ENCODE results near the gene USP47.

Gene USP47

GRCh38 chr11:11966354-11966741, 124.6 kb downstream of the USP47 start:
- no peak for DNase-seq (ENCODE audit: low read depth)

DNA sequence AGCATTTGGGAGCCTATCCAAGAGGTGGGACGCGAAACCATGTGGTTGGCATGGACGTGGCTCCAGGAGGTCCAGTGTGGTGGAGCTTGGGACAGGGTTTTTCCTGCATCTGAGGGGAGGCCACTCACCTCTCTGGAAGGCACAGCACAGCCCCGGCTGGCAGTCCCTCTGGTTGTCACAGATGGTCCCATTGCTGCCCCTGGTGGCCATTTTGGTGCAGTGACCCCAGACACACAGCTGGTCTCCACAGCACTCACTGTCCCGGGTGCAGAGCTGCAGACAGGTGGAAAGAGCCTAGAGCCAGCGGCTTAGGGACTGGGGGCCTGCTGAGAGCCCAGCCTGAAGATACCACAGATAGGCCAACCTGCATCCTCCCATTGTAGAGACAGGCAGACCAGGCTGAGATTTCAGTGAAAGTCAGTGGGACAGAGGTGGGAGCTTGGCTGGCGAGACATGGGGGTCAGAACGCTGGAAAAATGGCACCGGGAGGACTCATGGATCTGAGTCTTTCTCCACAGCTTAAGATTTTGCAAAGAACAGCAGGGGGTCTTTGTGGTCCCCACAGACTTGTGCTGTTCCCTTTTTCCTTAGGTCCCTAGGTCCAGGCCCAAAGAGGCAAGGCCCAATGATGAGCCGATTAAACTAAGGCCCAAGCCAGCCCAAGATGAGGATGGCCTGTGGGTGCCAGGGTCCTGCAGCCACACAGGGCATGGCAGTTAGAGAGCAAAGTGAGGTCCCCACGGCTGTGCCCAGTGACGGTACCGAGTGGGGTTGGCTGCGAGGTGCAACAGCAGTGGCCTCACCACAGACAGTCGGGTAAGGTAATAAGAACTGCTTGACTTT, 125.3 kb downstream of the USP47 start:
- peak; percentile 31 for DNase-seq (ENCODE audit: low read depth)

DNA sequence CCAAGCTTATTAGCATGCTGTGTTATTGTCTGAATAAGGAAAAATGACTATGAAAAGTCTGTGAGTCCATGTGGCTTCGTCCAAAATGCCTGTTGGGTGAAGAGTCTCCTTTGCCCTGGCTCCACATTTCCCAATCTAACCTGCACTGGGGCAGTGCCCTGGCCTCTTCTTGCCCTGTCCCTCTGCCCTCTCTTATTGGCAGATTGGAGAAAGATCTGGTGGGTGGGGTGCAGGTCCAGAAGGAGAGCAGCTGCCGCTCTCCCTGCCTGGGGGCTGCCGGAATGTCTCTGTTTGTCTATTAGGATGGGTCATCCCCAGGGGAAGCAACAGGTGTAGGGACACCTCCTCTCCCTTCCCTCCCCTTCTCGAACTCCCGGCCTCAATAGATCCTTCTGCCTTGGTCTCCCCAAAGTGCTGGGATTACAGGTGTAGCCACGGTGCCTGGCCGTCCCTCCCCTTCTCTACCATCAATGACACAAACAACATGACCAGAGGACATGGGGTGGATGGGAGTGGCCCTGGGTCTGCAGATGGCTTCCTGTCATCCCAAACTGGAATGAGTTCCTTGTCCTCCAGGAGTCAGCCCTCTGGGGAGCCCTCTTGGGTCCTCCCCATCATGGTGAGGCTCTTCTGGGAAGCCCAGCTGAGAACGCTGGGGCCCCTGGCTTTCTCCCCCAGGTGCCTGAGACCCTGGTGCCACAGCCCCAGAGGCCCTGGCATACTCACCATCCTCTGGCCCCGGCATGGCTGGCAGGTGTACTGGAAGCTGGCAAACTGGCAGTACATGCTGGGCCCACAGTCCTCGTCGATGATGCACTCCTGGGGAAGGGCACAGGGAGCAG, 126.1 kb downstream of the USP47 start:
- no peak for DNase-seq (ENCODE audit: low read depth)

DNA sequence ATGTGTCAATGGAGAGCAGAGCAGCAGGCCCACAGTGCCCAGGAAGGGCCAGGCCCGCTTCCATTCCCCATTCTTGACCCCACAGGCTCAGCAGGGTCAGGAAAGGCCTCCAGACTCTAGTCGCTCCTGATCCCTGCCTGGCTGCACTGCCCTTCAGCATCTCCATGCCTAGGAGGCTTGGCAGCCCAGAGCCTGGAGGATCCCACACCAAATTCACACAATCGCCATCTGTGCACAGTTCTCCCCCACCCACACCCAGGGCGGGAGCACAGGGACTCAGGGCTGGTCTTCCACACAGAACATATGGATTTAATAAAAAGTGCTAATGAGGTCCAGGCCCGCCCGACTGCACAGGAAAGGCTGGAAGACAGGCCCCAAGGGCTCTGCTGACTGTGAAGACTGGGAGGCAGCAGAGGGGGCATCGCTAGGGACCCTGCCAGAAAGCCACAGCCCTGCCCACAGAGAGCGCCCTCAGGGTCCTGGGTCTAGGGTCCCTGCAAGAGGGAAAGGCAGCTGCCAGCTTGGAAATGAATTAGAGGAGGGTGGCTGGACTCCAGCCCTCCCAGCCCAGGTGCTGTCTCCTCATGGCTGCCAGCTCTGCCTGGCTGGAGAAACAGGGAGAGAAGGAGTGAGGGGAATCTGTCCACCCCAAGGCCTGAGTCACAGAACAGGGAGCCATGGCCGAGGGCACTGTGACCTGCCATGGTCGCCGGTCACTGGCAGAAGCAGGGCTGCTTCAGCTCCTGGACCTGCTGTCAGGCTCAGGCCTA, 126.9 kb downstream of the USP47 start:
- DNase-seq (ENCODE audit: low read depth): no peak

DNA sequence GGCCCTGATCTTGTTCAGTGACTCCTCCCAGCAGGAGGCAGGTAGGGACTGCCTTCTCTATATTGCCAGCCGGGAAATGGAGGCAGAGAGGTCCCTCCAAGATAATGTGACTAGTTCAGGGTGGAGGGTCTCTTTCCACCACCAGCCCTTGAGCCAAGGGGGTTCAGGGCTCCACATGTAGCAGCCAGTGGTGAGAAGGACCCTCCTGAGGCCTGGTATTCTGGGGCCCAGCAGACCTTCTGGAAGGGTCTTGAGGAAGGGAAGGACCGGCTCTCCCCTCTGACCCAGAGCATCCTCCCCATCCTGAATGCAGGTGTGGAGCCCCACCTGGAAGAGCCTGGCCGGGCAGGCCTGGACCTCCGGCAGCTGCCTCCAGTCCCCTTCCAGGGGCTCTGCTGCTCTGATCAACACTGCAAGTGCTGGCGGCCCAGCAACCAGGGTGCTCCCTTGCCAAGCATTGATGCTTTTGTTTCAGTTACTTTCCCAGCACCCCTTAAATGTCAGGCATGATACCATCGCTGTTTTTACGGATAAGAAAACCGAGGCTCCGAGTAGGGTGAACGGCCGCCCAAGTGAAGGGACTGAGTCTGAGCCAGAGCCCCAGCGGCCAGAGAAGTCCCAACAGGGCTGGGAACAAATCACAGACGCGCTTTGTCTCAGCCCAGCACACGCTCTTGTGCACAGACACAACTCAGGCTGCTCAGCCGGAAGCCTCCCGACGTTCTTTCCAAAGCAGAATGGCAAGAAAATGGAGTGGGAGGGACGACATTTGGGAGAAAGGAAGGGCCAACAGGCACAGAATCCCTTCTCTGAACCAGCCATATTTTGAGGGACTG, 127.8 kb downstream of the USP47 start:
- DNase-seq (ENCODE audit: low read depth): no peak

DNA sequence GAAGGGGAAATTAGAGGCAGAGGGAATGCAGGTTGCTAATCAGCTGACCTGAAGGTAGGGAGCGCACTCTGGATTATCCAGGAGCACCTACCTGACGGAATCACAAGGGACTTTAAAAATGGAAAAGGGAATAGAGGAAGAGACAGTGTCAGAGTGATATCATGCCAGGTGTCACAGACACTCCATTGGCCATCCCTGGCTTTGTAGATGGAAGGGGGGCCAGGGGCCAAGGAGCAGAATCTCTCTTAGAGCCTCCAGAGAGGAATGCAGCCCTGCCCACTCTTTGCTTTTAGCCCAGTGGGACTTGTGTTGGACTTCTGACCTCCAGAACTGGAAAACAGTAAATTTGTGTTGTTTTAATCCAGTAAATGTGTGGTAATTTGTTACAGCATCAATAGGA, 128.8 kb downstream of the USP47 start:
- DNase-seq (ENCODE audit: low read depth): no peak

- DNase-seq (ENCODE audit: low read depth): no peak
Measured at GRCh38 chr11:11971906-11972547, 130.3 kb downstream of the USP47 start.

GRCh38 chr11:11972730-11973341, 131.1 kb downstream of the USP47 start:
- DNase-seq (ENCODE audit: low read depth): no peak

DNA sequence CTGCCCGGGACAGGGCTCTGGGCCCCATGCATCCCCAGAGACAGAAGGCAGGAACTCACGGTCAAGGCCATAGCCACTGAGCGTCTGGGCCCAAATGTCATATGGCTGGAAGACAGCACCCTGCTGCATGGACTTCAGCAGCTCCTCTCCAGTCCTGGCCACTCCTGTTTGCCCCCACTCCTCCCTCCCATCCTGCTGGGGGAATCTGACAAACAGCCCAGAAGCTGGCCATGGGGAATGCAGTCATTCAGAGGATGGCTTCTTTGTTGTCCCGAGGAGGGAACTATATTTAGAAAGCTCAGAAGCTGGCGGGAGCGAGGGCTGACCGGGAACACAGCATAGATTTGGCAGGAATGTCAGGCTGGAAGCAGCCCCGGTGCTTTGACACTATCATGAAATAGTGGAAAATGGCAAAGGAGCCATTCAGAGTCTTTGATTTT, 131.6 kb downstream of the USP47 start:
- DNase-seq (ENCODE audit: low read depth): no peak

- no peak for DNase-seq (ENCODE audit: low read depth)
Measured at GRCh38 chr11:11973866-11974265, 132.1 kb downstream of the USP47 start.

GRCh38 chr11:11975201-11976092, 133.7 kb downstream of the USP47 start:
- no peak for DNase-seq (ENCODE audit: low read depth)

GRCh38 chr11:11976481-11977127, 134.8 kb downstream of the USP47 start:
- no peak for DNase-seq (ENCODE audit: low read depth)

- no peak for DNase-seq (ENCODE audit: low read depth)
Measured at GRCh38 chr11:11977206-11977938, 135.6 kb downstream of the USP47 start.

GRCh38 chr11:11978098-11978637, 136.4 kb downstream of the USP47 start:
- DNase-seq (ENCODE audit: low read depth): no peak

- no peak for DNase-seq (ENCODE audit: low read depth)
Measured at GRCh38 chr11:11978792-11979487, 137.2 kb downstream of the USP47 start.

DNA sequence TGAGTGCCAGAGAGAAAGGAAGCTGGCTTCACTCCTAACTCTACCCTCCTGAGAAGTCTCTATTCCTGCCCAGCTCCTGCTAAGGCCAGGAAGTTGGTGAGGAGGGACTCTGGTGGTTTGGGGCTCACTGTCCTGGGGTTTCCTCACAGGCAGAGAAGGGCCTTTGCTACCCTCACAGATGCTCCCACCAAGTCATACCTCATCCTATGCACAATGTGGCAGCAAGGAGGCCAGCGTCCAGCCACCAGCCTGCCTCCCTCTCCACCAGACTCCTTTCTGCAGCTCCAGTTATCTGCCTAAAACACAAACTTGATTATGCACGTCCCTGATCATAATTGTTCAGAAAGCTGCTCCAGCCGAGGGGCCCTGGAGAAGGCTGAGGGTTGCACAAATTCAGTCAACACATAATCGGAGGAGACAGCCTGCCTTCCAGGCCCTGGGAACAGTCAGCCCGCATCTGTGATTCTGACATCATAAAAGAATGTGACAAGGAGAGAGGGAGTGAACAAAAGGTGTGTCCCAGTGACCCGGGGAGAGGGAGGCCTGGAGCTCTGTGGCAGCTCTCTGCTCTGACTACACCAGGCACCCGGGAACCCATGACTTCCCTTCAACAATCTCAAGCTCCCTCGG, 137.8 kb downstream of the USP47 start:
- no peak for DNase-seq (ENCODE audit: low read depth)

DNA sequence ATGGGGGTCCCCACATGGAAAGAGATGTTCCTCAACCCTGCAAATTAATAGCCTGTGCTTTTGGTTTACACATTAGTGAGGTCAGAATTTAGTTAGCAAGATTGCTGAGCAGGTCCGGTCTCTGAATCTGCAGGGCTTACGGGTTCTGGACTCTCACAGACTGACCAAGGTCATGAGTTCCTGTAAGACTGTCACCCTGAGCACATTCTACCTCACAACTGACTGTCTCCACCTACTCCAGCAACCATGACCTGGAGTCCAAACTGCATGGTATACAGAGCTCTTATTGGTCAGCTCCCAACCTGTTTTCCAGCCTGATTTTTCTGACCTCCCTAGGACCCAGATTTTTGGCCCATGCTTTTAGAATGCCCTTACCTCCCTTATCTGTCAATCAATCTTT, 138.4 kb downstream of the USP47 start:
- no peak for DNase-seq (ENCODE audit: low read depth)

Measured in stimulated activated CD8-positive, alpha-beta memory T cell treated with anti-CD3 and anti-CD28 coated beads, Interleukin-15, amount 100 ng/mL, for 24 hours (primary cell).